H9 (cell line): ENCODE measurements around the gene ALOX5AP. TPM values are rescaled to one million over a fixed set of nuclear protein-coding genes. Genes with fewer than 3 reads are reported as not detected.

Experiments
- DNase-seq: peaks from one replicate; pipeline ENCODE4 v3.0.0-alpha.2; 2017
- H2AFZ ChIP-seq: one replicate; pipeline ENCODE4 v1.6.1; 2013; ENCODE audit warnings: mild to moderate bottlenecking, low read length, control low read depth, moderate library complexity
- H2AK5ac ChIP-seq: 2 replicates; pipeline ENCODE4 v1.6.1; 2013; ENCODE audit warnings: low read length, control low read depth, mixed read lengths; ENCODE audit not compliant: insufficient read length
- H2BK120ac ChIP-seq: one replicate; pipeline ENCODE4 v1.6.1; 2013; ENCODE audit warnings: low read depth, mild to moderate bottlenecking, low read length, control low read depth, inconsistent platforms; ENCODE audit not compliant: poor library complexity, severe bottlenecking
- H2BK12ac ChIP-seq: 2 replicates; pipeline ENCODE4 v1.6.1; 2013; ENCODE audit warnings: low read length, control low read depth, mixed read lengths, low read depth; ENCODE audit not compliant: insufficient read length
- H2BK15ac ChIP-seq: 2 replicates; pipeline ENCODE4 v1.6.1; 2013; ENCODE audit warnings: low read depth, low read length, control low read depth
- H2BK20ac ChIP-seq: one replicate; pipeline ENCODE4 v1.6.1; 2013; ENCODE audit warnings: low read depth, mild to moderate bottlenecking, low read length, control low read depth, inconsistent platforms; ENCODE audit not compliant: poor library complexity, severe bottlenecking
- H2BK5ac ChIP-seq: 2 replicates; pipeline ENCODE4 v1.6.1; 2013; ENCODE audit warnings: low read length, control low read depth, mixed read lengths; ENCODE audit not compliant: insufficient read length
- H3K14ac ChIP-seq: 2 replicates; pipeline ENCODE4 v1.6.1; 2013; ENCODE audit warnings: low read length, control low read depth; ENCODE audit not compliant: insufficient read depth
- H3K18ac ChIP-seq: 2 replicates; pipeline ENCODE4 v1.6.1; 2013; ENCODE audit warnings: low read depth, mild to moderate bottlenecking, mixed read lengths, low read length, control low read depth; ENCODE audit not compliant: insufficient read length
- H3K23ac ChIP-seq: 2 replicates; pipeline ENCODE4 v1.6.1; 2013; ENCODE audit warnings: low read length, control low read depth, mixed read lengths, low read depth; ENCODE audit not compliant: insufficient read length
- H3K23me2 ChIP-seq: 2 replicates; pipeline ENCODE4 v1.6.1; 2013; ENCODE audit warnings: low read depth, mild to moderate bottlenecking, mixed read lengths, low read length, control low read depth; ENCODE audit not compliant: insufficient read length, poor library complexity, severe bottlenecking
- H3K27ac ChIP-seq: 2 replicates; pipeline ENCODE4 v1.5.1; 2013; ENCODE audit warnings: low read length, control low read depth, mixed read lengths, low read depth; ENCODE audit not compliant: insufficient read length
- H3K27me3 ChIP-seq: 2 replicates; pipeline ENCODE4 v1.6.1; 2013; ENCODE audit warnings: low read length, control low read depth, inconsistent platforms; ENCODE audit not compliant: insufficient read depth
- H3K4ac ChIP-seq: 2 replicates; pipeline ENCODE4 v1.6.1; 2013; ENCODE audit warnings: low read depth, mild to moderate bottlenecking, control low read depth, inconsistent platforms, low read length, moderate library complexity
- H3K4me1 ChIP-seq: 2 replicates; pipeline ENCODE4 v1.6.1; 2013; ENCODE audit warnings: low read length, control low read depth, inconsistent platforms; ENCODE audit not compliant: insufficient read depth
- H3K4me2 ChIP-seq: 2 replicates; pipeline ENCODE4 v1.6.1; 2013; ENCODE audit warnings: low read length, control low read depth, mixed read lengths; ENCODE audit not compliant: insufficient read length, insufficient read depth
- H3K56ac ChIP-seq: 2 replicates; pipeline ENCODE4 v1.6.1; 2013; ENCODE audit warnings: low read depth, mild to moderate bottlenecking, mixed read lengths, low read length, control low read depth; ENCODE audit not compliant: insufficient read length
- H3K79me1 ChIP-seq: 2 replicates; pipeline ENCODE4 v1.6.1; 2013; ENCODE audit warnings: low read depth, mild to moderate bottlenecking, moderate library complexity, low read length, control low read depth, inconsistent platforms; ENCODE audit not compliant: insufficient read depth, poor library complexity, severe bottlenecking
- H3K79me2 ChIP-seq: 2 replicates; pipeline ENCODE4 v1.6.1; 2013; ENCODE audit warnings: low read length, control low read depth, inconsistent platforms; ENCODE audit not compliant: insufficient read depth
- H3K9ac ChIP-seq: 2 replicates; pipeline ENCODE4 v1.6.1; 2013; ENCODE audit warnings: low read length, control low read depth, mixed read lengths; ENCODE audit not compliant: insufficient read length; ENCODE audit errors: extremely low read depth
- H3K9me3 ChIP-seq: one replicate; pipeline ENCODE4 v1.6.1; 2013; ENCODE audit warnings: low read depth, low read length, inconsistent platforms; ENCODE audit not compliant: control insufficient read depth
- H3T11ph ChIP-seq: one replicate; pipeline ENCODE4 v1.6.1; 2013; ENCODE audit warnings: mild to moderate bottlenecking, low read length, control low read depth, inconsistent platforms
- H4K20me1 ChIP-seq: one replicate; pipeline ENCODE4 v1.6.1; 2013; ENCODE audit not compliant: control insufficient read depth, insufficient read length, insufficient read depth
- H4K5ac ChIP-seq: 2 replicates; pipeline ENCODE4 v1.6.1; 2013; ENCODE audit warnings: low read depth, mild to moderate bottlenecking, mixed read lengths, low read length, control low read depth; ENCODE audit not compliant: insufficient read length
- H4K8ac ChIP-seq: replicated peaks from 2 replicates; pipeline ENCODE4 v1.6.1; 2013; ENCODE audit warnings: low read length, control low read depth, mixed read lengths, low read depth; ENCODE audit not compliant: insufficient read length
- H4K91ac ChIP-seq: 2 replicates; pipeline ENCODE4 v1.6.1; 2013; ENCODE audit warnings: low read depth, mild to moderate bottlenecking, moderate library complexity, mixed read lengths, low read length, control low read depth; ENCODE audit not compliant: insufficient read length
- H3K27ac Mint-ChIP-seq, 3 experiments: 2 replicates in 2 of 3; 3 replicates in 1 of 3; pipeline ENCODE4 v1.8.0; 2020 to 2021; ENCODE audit warnings: mixed read lengths in 3 of 3, mild to moderate bottlenecking in 1 of 3, moderate library complexity in 1 of 3
- H3K27me3 Mint-ChIP-seq: 2 replicates; pipeline ENCODE4 v1.8.0; 2021; ENCODE audit warnings: low read depth, mild to moderate bottlenecking, moderate library complexity, mixed read lengths
- H3K36me3 Mint-ChIP-seq, 3 experiments: 2 replicates in 2 of 3; 3 replicates in 1 of 3; pipeline ENCODE4 v1.8.0; 2020 to 2021; ENCODE audit warnings: low read depth in 3 of 3, mixed read lengths in 3 of 3; ENCODE audit not compliant: insufficient read depth in 1 of 3
- H3K4me1 Mint-ChIP-seq, 2 experiments: 2 replicates each; pipeline ENCODE4 v1.8.0; 2020; ENCODE audit warnings: mixed read lengths in 2 of 2
- H3K4me3 Mint-ChIP-seq, 2 experiments: 2 replicates in 1 of 2; 3 replicates in 1 of 2; pipeline ENCODE4 v1.8.0; 2020 to 2021; ENCODE audit warnings: mild to moderate bottlenecking in 2 of 2, mixed read lengths in 2 of 2, moderate library complexity in 1 of 2
- H3K9me3 Mint-ChIP-seq, 2 experiments: 2 replicates in 1 of 2; 3 replicates in 1 of 2; pipeline ENCODE4 v1.8.0; 2020; ENCODE audit warnings: mild to moderate bottlenecking in 2 of 2, mixed read lengths in 2 of 2, moderate library complexity in 1 of 2
- WGBS: extraction: QIAGEN DNeasy Blood & Tissue Kit; methylation state at CpG from one replicate; pipeline ENCODE4 v1.1.7; 2013; ENCODE audit warnings: missing lambda C conversion rate, low lambda C conversion rate, mixed read lengths; ENCODE audit not compliant: insufficient read length; ENCODE audit errors: extremely low coverage; 5-methylcytosine and 5-hydroxymethylcytosine counted together
- total RNA-seq: library from RNA; stranded (reverse); gene quantifications from 2 replicates; pipeline ENCODE4 v1.2.1, GENCODE V29; 2021
- TF ChIP-seq, protein P1 (sequence below): fragments of 200-600 bp; sonication (generic); conservative IDR thresholded peaks from 3 replicates; pipeline ENCODE4 v1.8.0; 2021; ENCODE audit warnings: antibody characterized with exemption, mild to moderate bottlenecking

The ALOX5AP gene
- total RNA-seq, 1 experiment from 2014 or later: not detected

DNA sequence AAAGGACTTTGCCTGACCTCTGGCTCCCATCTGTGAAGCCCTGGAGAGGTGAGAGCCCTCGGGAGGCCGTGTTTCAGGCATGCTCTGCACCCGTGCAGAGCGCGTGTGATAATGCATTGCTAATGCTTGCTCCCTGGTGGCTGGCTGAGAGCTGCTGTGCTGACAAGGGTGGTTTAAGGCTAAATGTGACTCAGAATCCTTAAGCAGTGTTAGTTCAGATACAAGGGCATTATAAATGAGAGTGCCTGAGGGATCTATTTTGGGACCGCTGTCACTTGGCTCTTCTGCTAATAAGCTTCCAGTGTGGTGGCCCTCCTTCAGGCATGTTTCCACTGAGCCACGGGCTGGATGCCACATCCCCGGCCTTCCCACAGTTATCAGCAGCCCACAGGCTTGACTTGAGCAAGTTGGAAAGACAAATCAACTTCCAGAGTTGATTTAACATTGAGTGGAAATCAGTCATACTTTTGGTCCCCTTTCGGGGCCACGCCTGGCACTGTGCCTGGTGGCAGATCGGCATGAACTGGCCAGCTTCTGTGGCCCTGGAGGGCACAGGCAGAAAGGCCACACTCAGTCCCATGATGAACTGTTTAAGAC lies 17.0 kb downstream of the ALOX5AP start:
- H3K9ac ChIP-seq: no peak overlapping the region
- H3K14ac ChIP-seq: no peak overlapping the region
- no peak for DNase-seq
- no peaks in the 10 kb centered on the region for H3K23me2 ChIP-seq
- Mint-ChIP-seq H3K27me3 (no peaks in the 10 kb centered on the region), H3K4me3 (no peak overlapping the region), H3K4me1 (no peaks in the 10 kb centered on the region), H3K9me3 (no peaks in the 10 kb centered on the region; a peak in 1 of 5 replicates), H3K27ac (no peak overlapping the region), H3K36me3 (no peaks in the 10 kb centered on the region)
- no peak overlapping the region for H2BK12ac ChIP-seq
- H4K91ac ChIP-seq: no peak overlapping the region
- H3K56ac ChIP-seq: no peak overlapping the region
- TF ChIP-seq, protein P1, sequence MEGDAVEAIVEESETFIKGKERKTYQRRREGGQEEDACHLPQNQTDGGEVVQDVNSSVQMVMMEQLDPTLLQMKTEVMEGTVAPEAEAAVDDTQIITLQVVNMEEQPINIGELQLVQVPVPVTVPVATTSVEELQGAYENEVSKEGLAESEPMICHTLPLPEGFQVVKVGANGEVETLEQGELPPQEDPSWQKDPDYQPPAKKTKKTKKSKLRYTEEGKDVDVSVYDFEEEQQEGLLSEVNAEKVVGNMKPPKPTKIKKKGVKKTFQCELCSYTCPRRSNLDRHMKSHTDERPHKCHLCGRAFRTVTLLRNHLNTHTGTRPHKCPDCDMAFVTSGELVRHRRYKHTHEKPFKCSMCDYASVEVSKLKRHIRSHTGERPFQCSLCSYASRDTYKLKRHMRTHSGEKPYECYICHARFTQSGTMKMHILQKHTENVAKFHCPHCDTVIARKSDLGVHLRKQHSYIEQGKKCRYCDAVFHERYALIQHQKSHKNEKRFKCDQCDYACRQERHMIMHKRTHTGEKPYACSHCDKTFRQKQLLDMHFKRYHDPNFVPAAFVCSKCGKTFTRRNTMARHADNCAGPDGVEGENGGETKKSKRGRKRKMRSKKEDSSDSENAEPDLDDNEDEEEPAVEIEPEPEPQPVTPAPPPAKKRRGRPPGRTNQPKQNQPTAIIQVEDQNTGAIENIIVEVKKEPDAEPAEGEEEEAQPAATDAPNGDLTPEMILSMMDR: no peak
- no CpG with 5 or more reads among the region's 11 CpGs for WGBS
- H3K23ac ChIP-seq: no peak overlapping the region
- H3K9me3 ChIP-seq: no peaks in the 10 kb centered on the region
- no peak overlapping the region for H3T11ph ChIP-seq
- H3K4me2 ChIP-seq: no peak overlapping the region
- H2BK20ac ChIP-seq: no peak overlapping the region
- H3K79me2 ChIP-seq: no peaks in the 10 kb centered on the region
- H2BK120ac ChIP-seq: no peak overlapping the region
- H3K4ac ChIP-seq: no peak overlapping the region
- H2AFZ ChIP-seq: no peak overlapping the region
- no peak overlapping the region for H2BK5ac ChIP-seq
- no peaks in the 10 kb centered on the region for H3K79me1 ChIP-seq
- no peaks in the 10 kb centered on the region for H3K4me1 ChIP-seq
- no peaks in the 10 kb centered on the region for H3K27me3 ChIP-seq
- no peak overlapping the region for H2AK5ac ChIP-seq
- no peak overlapping the region for H3K18ac ChIP-seq
- no peak overlapping the region for H4K8ac ChIP-seq
- no peak overlapping the region for H3K27ac ChIP-seq
- H4K20me1 ChIP-seq: no peaks in the 10 kb centered on the region
- no peak overlapping the region for H2BK15ac ChIP-seq
- no peak overlapping the region for H4K5ac ChIP-seq
